Parathyroid adenoma (tissue), 2 donors: Measurements from ENCODE around the gene RNF150.

Experiments
- H2AFZ ChIP-seq: fragments of 300-600 bp; sonication (generic); one replicate; pipeline ENCODE4 v1.7.0; 2017; ENCODE audit warnings: antibody characterized with exemption, mild to moderate bottlenecking
- H3K27ac ChIP-seq: fragments of 300-600 bp; sonication (generic); one replicate; pipeline ENCODE4 v1.7.0; 2017
- H3K27me3 ChIP-seq: fragments of 300-600 bp; sonication (generic); one replicate; pipeline ENCODE4 v1.7.0; 2017; ENCODE audit warnings: low read length; ENCODE audit not compliant: control insufficient read depth, insufficient read depth
- H3K36me3 ChIP-seq: fragments of 300-600 bp; sonication (generic); one replicate; pipeline ENCODE4 v1.7.0; 2017; ENCODE audit warnings: low read length; ENCODE audit not compliant: control insufficient read depth, insufficient read depth
- H3K4me1 ChIP-seq: fragments of 300-600 bp; sonication (generic); one replicate; pipeline ENCODE4 v1.7.0; 2017; ENCODE audit warnings: control low read depth
- H3K4me2 ChIP-seq: fragments of 300-600 bp; sonication (generic); one replicate; pipeline ENCODE4 v1.7.0; 2017; ENCODE audit warnings: low read length
- H3K4me3 ChIP-seq: fragments of 300-600 bp; sonication (generic); one replicate; pipeline ENCODE4 v1.7.0; 2017; ENCODE audit warnings: low read depth, low read length
- H3K79me2 ChIP-seq: fragments of 300-600 bp; sonication (generic); one replicate; pipeline ENCODE4 v1.7.0; 2017; ENCODE audit warnings: control low read depth
- H3K9ac ChIP-seq: fragments of 300-600 bp; sonication (generic); one replicate; pipeline ENCODE4 v1.7.0; 2017; ENCODE audit warnings: mild to moderate bottlenecking
- H3K9me3 ChIP-seq: fragments of 300-600 bp; sonication (generic); one replicate; pipeline ENCODE4 v1.7.0; 2017; ENCODE audit warnings: low read length; ENCODE audit not compliant: control insufficient read depth
- CTCF ChIP-seq: fragments of 300-600 bp; sonication (generic); IDR thresholded peaks from one replicate; pipeline ENCODE4 v1.7.0; 2017; ENCODE audit warnings: antibody characterized with exemption, mild to moderate bottlenecking
- donor health status: primary hyperparathyroidism.

RNF150 gene

GRCh38 chr4:141009931-141010330 lies 123.3 kb downstream of the RNF150 start:
- H3K4me1 ChIP-seq, result no peaks in the 10 kb centered on the region
- H3K27me3 ChIP-seq, result no peaks in the 10 kb centered on the region
- no peak overlapping the region for H3K4me3 ChIP-seq
- H2AFZ ChIP-seq, result no peak overlapping the region
- H3K27ac ChIP-seq, result no peak overlapping the region
- no peaks in the 10 kb centered on the region for H3K36me3 ChIP-seq
- no peak overlapping the region for H3K9ac ChIP-seq
- no peak for TF ChIP-seq CTCF
- H3K9me3 ChIP-seq, result no peaks in the 10 kb centered on the region
- H3K4me2 ChIP-seq, result no peak overlapping the region
- no peaks in the 10 kb centered on the region for H3K79me2 ChIP-seq

- no peak for TF ChIP-seq CTCF
- Histone ChIP-seq H3K79me2 (no peaks in the 10 kb centered on the region), H2AFZ (no peak overlapping the region), H3K9ac (no peak overlapping the region), H3K4me3 (no peak overlapping the region), H3K36me3 (no peaks in the 10 kb centered on the region), H3K9me3 (no peaks in the 10 kb centered on the region), H3K4me2 (no peak overlapping the region), H3K27me3 (no peaks in the 10 kb centered on the region), H3K27ac (no peak overlapping the region), H3K4me1 (no peaks in the 10 kb centered on the region)
These were observed 124.1 kb downstream of the RNF150 start for GRCh38 chr4:141009129-141009528.

GRCh38 chr4:141006242-141006802 lies 126.9 kb downstream of the RNF150 start:
- no peak for TF ChIP-seq CTCF
- H3K27ac ChIP-seq, result no peak overlapping the region
- no peak overlapping the region for H3K9ac ChIP-seq
- H3K27me3 ChIP-seq, result no peaks in the 10 kb centered on the region
- H3K4me3 ChIP-seq, result no peak overlapping the region
- H3K36me3 ChIP-seq, result no peaks in the 10 kb centered on the region
- no peaks in the 10 kb centered on the region for H3K79me2 ChIP-seq
- no peak overlapping the region for H2AFZ ChIP-seq
- no peak overlapping the region for H3K4me2 ChIP-seq
- H3K4me1 ChIP-seq, result no peaks in the 10 kb centered on the region
- no peaks in the 10 kb centered on the region for H3K9me3 ChIP-seq

- no peaks in the 10 kb centered on the region for H3K27me3 ChIP-seq
- no peaks in the 10 kb centered on the region for H3K4me1 ChIP-seq
- no peak overlapping the region for H3K9ac ChIP-seq
- H3K27ac ChIP-seq, result no peak overlapping the region
- H3K9me3 ChIP-seq, result no peaks in the 10 kb centered on the region
- H2AFZ ChIP-seq, result no peak overlapping the region
- no peak overlapping the region for H3K4me2 ChIP-seq
- H3K4me3 ChIP-seq, result no peak overlapping the region
- H3K79me2 ChIP-seq, result no peaks in the 10 kb centered on the region
- no peaks in the 10 kb centered on the region for H3K36me3 ChIP-seq
- no peak for TF ChIP-seq CTCF
These were observed 128.4 kb downstream of the RNF150 start for GRCh38 chr4:141004823-141005222.

- Histone ChIP-seq H3K36me3 (no peaks in the 10 kb centered on the region), H3K4me1 (no peaks in the 10 kb centered on the region), H3K79me2 (no peaks in the 10 kb centered on the region), H3K27ac (no peak overlapping the region), H3K9ac (no peak overlapping the region), H2AFZ (no peak overlapping the region), H3K9me3 (no peaks in the 10 kb centered on the region), H3K4me2 (no peak overlapping the region), H3K27me3 (no peaks in the 10 kb centered on the region), H3K4me3 (no peak overlapping the region)
- no peak for TF ChIP-seq CTCF
These were observed 130.1 kb downstream of the RNF150 start for GRCh38 chr4:141003193-141003592.
